ENCODE measurements around the gene HMCN1. TPM values are rescaled to one million over a fixed set of nuclear protein-coding genes. Genes with fewer than 3 reads are reported as not detected.

HMCN1 gene
- total RNA-seq, 1 donor from 2014 or later: 80.0 TPM

- peaks cover 13% of the 10 kb centered on the region for H3K9me3 Mint-ChIP-seq (ENCODE audit: low read depth)
- peaks cover 41% of the 10 kb centered on the region for H3K4me1 Mint-ChIP-seq (ENCODE audit: low read depth)
- peaks cover 8% of the 10 kb centered on the region for H3K36me3 Mint-ChIP-seq (ENCODE audit: low read depth)
- no peak for TF ChIP-seq CTCF (IDR thresholded peaks at IDR 0.05)
- DNase-seq (ENCODE audit: low spot score): no peak
- peak overlapping the region; percentile 79 for H3K27ac Mint-ChIP-seq (ENCODE audit: unreplicated experiment)
- H3K4me3 Mint-ChIP-seq (ENCODE audit: unreplicated experiment): no peak overlapping the region
- no peaks in the 10 kb centered on the region for H3K27me3 Mint-ChIP-seq (ENCODE audit: low read depth)
Measured at GRCh38 chr1:185795181-185795580, 61.0 kb downstream of the HMCN1 start.

- H3K9me3 Mint-ChIP-seq (ENCODE audit: low read depth): peaks cover 14% of the 10 kb centered on the region
- peaks cover 36% of the 10 kb centered on the region for H3K4me1 Mint-ChIP-seq (ENCODE audit: low read depth)
- H3K27me3 Mint-ChIP-seq (ENCODE audit: low read depth): no peaks in the 10 kb centered on the region
Measured at GRCh38 chr1:185798505-185798904, 64.3 kb downstream of the HMCN1 start.

GRCh38 chr1:185803241-185803640 lies 69.0 kb downstream of the HMCN1 start:
- no peak for TF ChIP-seq CTCF (IDR thresholded peaks at IDR 0.05)
- Mint-ChIP-seq H3K4me3 (ENCODE audit: unreplicated experiment) (no peak overlapping the region), H3K9me3 (ENCODE audit: low read depth) (peaks cover 10% of the 10 kb centered on the region), H3K4me1 (ENCODE audit: low read depth) (peaks cover 24% of the 10 kb centered on the region), H3K27me3 (ENCODE audit: low read depth) (no peaks in the 10 kb centered on the region), H3K36me3 (ENCODE audit: low read depth) (peaks cover 7% of the 10 kb centered on the region), H3K27ac (ENCODE audit: unreplicated experiment) (no peak overlapping the region)
- DNase-seq (ENCODE audit: low spot score): no peak

More at GRCh38 chr1:185798505-185798904, 64.3 kb downstream of the HMCN1 start:
- no peak for TF ChIP-seq CTCF (IDR thresholded peaks at IDR 0.05)
- H3K4me3 Mint-ChIP-seq (ENCODE audit: unreplicated experiment): no peak overlapping the region
- H3K36me3 Mint-ChIP-seq (ENCODE audit: low read depth): peaks cover 9% of the 10 kb centered on the region
- no peak overlapping the region for H3K27ac Mint-ChIP-seq (ENCODE audit: unreplicated experiment)
- no peak for DNase-seq (ENCODE audit: low spot score)

- Mint-ChIP-seq H3K27ac (ENCODE audit: unreplicated experiment) (no peak overlapping the region), H3K4me1 (ENCODE audit: low read depth) (peaks cover 29% of the 10 kb centered on the region), H3K4me3 (ENCODE audit: unreplicated experiment) (no peak overlapping the region), H3K9me3 (ENCODE audit: low read depth) (peaks cover 4% of the 10 kb centered on the region), H3K36me3 (ENCODE audit: low read depth) (peaks cover 2% of the 10 kb centered on the region), H3K27me3 (ENCODE audit: low read depth) (no peaks in the 10 kb centered on the region)
- DNase-seq (ENCODE audit: low spot score): no peak
- no peak for TF ChIP-seq CTCF (IDR thresholded peaks at IDR 0.05)
Measured at GRCh38 chr1:185804206-185804605, 70.0 kb downstream of the HMCN1 start.

GRCh38 chr1:185804608-185805007 lies 70.4 kb downstream of the HMCN1 start:
- peaks cover 3% of the 10 kb centered on the region for H3K9me3 Mint-ChIP-seq (ENCODE audit: low read depth)
- H3K36me3 Mint-ChIP-seq (ENCODE audit: low read depth): peaks cover 2% of the 10 kb centered on the region
- TF ChIP-seq CTCF (IDR thresholded peaks at IDR 0.05): no peak
- H3K27ac Mint-ChIP-seq (ENCODE audit: unreplicated experiment): no peak overlapping the region
- no peak overlapping the region for H3K4me3 Mint-ChIP-seq (ENCODE audit: unreplicated experiment)
- DNase-seq (ENCODE audit: low spot score): no peak
- H3K27me3 Mint-ChIP-seq (ENCODE audit: low read depth): no peaks in the 10 kb centered on the region
- H3K4me1 Mint-ChIP-seq (ENCODE audit: low read depth): peaks cover 29% of the 10 kb centered on the region

Measured in chondrocyte (in vitro differentiated cells).